IPS-11a (cell line): ENCODE results near the gene ZBED4.

ENCODE experiments used
- H3K4me3 ChIP-seq: one replicate; pipeline ENCODE4 v1.5.1; 2013; ENCODE audit warnings: low read depth, low read length, control low read depth

Gene ZBED4

DNA sequence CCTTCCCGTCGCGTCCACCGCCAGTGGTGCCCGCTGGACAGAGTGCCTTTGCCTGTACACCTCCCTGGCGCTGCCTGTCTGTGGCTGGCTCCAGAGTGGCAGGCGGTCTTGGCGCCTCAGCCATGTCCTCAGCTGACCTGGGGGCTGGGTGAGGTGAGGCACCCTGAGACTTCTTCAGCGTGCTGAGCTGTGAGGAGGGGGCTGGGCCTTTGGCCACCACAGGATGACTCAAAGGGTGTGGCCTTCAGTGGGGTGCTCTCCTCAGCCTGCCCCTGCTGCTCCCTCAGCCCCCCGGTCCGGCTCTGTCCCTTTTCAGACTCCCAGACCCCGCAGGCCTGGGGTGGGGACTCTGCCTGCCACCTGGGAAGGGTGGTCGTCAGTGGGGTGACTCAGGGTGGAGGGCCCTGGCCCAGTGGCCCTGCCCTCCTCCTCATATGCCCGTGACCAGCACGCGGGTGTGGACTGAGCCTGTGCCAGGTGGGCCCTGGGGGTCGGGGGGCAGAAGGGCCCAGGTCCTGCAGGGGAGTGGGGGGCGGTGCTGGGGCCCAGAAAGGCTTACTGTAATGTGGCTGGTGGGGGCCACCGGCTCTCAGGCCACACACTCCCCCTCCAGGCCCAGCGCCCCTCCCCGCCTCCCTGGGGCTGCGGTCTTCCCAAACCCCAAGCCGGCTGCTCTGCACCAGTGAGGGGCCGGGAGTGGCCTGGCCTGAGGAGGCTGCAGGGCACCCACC is 80.7 kb downstream of the ZBED4 start:
- no peak overlapping the region for H3K4me3 ChIP-seq

DNA sequence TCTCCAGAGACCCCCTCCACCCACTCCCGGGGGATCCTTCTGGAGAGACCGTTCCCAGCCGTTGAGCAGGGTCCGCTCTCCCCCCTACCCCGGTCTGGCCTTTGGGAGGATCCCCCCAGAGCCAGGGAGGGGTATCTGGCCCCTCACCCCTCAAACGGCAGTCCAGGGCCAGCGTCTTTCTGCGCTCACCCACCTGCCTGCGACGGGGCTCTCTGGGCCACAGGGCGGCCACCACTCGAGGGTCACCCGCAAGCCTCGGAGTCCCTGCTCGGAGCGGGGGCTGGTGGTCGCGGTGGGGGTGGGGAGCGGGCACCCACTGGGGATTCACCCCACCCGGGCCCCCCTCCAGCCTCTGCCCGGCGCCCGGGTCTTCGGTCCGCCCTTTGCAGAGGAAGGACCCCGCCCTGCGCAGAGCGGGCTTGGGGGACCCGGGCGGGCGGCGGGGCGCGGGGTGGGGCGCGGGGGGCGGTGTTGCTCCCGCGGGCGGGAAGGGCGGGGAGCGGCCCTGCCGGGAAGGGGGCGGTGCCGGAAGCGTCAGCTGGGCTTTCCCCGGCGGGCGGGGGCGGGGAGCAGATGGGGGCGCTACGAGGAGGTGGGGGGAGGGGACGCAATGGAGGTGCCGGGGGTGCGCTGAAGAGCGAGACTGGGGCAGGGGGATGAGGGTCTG is 81.4 kb downstream of the ZBED4 start:
- H3K4me3 ChIP-seq = peak overlapping the region; percentile 8

DNA sequence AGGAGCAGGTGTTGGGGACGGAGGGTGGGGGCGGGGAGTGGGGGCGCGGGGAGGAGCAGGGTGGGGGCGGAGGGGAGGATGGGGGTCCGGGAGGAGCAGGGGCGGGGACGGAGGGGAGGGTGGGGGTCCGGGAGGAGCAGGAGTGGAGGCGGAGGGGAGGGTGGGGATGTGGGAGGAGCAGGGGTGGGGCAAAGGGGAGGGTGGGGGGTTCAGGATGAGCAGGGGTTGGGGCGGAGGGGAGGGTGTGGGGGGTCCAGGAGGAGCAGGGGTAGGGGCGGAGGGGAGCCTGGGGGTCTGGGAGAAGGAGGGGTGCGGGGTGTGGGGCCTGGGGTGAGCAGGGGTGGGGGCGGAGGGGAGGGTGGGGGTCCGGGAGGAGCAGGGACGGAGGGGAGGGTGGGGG is 81.9 kb downstream of the ZBED4 start:
- H3K4me3 ChIP-seq = no peak overlapping the region

DNA sequence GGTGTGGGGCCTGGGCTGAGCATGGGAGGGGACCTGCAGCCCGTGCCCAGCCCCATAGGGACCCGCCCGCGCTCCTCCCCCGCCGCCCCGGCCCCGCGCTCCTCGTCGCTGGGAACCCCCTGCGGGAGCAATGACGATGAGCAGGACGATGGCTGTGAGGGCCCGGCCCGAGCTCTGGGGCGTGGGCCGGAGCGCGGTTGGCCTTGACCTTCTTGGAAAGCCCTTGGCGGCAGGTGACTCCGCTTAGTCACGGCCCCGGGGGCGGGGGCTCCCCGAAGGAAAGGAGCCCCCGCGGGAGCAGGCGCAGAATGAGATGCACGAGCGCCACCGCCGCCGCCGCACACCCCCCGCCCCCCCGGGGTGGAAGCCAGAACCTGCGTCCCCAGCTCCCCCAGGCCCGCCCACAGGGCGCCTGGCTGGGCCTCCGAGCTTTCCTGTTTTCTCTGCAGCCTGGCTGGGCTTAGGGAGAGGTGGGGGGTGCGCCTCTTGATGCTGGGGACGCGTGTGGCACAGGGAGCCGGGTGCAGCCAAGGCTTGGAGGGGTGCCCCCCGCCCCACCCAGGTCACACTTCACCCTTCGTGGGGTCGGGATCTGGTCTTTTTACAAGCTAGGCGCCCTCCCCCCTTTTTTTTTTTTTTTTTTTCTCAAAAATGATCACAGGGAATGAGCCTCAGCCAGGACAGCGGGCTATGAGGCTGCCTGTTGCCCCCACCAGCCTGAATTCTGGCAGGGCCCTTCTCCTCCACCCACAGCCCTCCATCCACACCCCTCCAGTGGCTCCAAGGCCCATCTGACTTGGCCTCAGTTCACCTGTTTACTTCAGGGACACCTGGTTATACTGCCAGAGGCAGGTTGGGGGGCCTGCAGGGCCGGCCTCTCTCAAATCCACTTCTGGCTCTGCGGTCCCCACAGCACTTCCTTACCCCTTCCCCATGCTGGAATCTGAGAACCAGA is 82.7 kb downstream of the ZBED4 start:
- peak overlapping the region; percentile 2 for H3K4me3 ChIP-seq

DNA sequence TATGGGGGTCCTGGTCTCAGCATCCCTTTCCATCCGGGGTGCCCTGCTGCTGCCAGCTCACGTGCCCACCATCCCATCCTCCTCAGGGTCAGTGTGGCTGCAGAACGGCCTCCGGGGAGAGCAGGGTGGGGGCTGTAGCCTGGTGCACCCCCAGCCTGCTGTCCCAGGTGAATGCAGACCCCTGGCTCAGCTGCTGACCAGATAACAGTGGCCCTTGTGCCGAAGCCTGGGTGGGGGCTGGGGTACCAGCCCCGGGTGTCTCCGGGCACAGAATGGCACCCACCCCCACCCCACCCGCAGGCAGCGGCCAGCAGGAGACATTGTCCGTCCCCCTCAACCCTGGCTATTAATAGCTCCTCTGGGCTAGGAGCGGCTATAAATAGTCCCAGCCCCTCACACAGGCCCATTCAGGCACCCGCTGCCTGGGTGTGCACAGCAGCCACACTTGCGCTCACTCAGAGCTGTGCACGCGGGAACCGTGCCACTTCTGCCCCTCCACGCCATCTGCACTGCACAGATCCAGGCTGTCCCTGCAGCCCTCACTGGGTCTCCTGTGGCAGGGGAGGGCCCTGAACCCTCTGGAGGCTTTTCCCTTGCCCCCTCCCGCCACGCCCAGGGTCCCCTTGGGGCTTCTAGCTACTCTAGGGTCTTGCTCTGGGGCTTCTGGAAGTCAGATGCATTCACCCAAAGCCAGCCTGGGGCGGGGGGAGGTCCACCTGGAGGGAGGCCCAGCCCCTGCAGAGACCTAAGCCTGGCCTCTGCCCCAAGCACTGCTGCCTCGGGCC is 83.5 kb downstream of the ZBED4 start:
- H3K4me3 ChIP-seq = no peak overlapping the region

DNA sequence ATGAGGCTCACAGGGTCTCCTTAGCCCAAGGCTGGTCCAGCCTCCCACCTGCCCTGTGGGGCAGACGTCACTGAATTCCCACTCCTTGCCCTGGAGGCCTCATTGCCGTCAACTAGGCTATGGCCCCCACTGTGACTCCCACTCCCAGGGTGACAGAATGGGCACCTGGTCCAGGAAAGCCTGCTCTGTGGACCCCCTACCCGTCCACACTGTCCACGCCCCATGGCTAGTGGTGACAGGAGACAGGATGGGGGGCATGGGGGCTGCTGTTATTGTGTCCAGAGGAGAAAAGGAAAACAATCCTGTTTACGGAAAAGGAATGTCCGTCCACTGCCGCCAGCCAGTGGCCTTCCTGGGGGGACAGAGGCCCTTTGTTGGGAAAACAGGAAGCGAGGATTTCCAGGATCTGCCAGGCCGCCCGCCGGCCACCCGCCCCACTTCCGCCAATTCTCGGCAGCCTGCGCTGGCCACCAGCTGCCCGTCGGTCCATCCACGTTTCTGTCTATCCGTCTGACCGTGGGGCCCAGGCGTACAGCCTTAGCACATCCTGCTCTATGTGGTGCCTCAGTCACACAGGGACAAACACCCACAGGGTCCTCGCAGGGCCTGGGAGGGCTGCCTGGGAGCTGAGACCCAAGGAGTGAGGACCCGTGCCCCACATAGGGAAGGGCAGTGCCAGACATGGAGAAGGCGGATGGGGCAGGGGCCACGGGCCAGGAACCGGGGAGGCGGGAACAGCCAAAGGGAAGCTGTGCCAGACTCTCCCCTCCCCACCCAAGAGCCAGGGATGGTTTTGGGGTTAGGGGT is 84.3 kb downstream of the ZBED4 start:
- H3K4me3 ChIP-seq = no peak overlapping the region

DNA sequence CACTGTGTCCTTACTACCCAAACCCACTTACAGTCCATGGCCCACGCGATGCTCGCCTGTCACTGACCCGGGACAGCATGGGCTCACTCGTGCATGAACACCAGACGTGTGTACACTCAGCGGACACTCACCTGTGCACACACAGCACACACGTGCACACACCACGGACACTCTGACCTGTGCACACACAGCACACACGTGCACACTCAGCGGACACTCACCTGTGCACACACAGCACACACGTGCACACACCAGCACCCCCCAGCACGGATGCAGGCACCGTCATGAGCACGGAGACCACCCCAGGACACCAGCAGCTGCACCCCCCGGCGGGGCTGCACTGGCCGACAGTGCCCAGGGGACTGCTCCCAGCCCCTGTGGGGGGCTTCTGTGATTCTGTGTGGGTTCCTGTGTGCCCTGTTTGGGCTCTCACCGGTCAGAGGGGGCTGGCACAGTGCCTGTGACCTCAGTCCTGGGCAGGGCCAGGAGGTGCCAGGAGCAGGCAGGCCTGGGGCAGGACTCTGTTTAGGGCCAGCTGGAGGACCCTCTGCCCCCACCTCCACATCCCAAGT is 85.0 kb downstream of the ZBED4 start:
- no peak overlapping the region for H3K4me3 ChIP-seq
